Loucy (cell line): ENCODE results near the gene PCDHA11.

ENCODE experiments used
- CTCF ChIP-seq: fragments of 200-600 bp; sonication (generic); conservative IDR thresholded peaks from 2 replicates; pipeline ENCODE4 v1.5.1; 2014; ENCODE audit warnings: mild to moderate bottlenecking, antibody characterized with exemption, low read length
- EZH2phosphoT487 ChIP-seq: fragments of 200-600 bp; IDR thresholded peaks from 2 replicates; pipeline ENCODE4 v1.6.1; 2018; ENCODE audit warnings: antibody characterized with exemption, mild to moderate bottlenecking, moderate library complexity, borderline replicate concordance

- TF ChIP-seq CTCF (no peak), EZH2phosphoT487 (no peak)
These were observed 13.3 kb downstream of the PCDHA11 start, which contains the start of gene PCDHA13 for GRCh38 chr5:140881889-140882590.
